HG02763 (cell line): ENCODE measurements around the gene LCNL1.

Source experiments
- ATAC-seq: cut with Tn5 transposase; IDR thresholded peaks from one replicate; pipeline ENCODE4 v1.9.1; 2021; ENCODE audit warnings: mild to moderate bottlenecking, moderate library complexity; ENCODE audit not compliant: unreplicated experiment

The LCNL1 gene

DNA sequence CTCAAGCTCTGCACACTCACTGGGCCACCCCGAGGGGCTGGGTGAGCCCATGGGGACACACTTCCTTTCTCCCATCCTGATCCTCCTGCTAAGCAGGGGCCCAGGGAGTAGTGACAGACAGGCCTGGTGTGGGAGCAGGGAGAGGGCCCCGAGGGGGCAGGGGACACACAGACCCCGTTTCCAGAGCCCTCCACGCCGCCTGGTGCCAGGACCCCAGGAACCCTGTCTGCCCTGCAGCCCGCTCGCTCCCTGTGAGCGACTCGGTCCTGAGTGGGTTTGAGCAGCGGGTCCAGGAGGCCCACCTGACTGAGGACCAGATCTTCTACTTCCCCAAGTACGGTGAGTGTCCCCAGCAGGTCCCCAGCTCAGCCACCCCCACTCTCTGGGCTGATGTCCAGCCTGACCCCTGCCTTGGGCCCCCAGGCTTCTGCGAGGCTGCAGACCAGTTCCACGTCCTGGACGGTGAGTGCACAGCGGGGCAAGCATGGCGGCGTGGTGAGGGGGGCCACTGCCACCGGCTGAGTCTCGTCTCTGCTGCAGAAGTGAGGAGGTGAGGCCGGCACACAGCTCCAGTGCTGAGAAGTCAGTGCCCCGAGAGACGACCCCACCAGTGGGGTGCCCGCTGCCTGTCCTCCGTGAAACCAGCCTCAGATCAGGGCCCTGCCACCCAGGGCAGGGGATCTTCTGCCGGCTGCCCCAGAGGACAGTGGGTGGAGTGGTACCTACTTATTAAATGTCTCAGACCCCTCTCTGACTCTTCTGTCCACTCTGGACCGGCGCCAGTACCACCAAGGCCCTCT is 36.4 kb upstream of the LCNL1 start:
- no peak for ATAC-seq

DNA sequence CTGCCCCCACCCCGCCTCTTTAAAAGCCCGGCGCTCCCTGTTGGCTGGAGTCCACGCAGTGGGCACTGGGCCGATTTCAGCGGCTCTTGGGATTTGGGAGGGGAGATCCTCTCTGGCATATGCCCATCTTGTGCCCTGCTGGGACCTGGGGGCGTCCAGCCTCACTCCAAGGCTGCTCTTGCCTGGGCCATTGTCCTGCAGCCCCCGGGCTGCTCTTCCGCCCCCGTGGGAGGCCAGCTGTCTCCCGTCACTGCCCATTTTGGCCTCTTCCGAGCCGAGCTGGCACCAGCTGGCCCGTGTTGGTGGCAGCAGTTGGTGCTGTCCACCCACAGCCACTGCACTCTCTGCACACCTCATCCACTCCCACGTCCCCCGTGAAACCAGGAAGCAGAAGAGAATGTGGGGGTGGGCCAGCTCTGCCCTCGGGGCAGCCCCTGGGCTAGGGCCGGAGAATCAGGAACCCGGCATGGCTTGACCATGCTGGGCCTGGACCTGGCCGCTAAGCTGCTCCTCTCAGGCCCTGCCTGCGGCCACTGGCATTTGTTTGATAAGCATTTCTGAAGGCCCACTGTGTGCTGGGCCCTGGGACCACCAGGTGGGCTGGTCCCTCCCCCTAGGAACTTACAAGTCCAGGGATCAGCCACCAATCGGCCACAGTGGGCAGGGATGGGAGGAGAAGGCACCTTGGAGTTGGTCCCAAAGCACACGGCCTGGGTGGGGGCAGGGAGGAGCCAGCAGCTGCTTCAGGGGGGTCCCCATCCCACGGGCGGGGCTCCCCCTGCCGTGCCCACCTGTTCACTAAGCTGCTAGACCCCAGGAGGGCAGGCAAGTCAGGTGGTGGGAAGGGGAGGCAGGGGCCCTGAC is 35.5 kb upstream of the LCNL1 start:
- ATAC-seq, result no peak

DNA sequence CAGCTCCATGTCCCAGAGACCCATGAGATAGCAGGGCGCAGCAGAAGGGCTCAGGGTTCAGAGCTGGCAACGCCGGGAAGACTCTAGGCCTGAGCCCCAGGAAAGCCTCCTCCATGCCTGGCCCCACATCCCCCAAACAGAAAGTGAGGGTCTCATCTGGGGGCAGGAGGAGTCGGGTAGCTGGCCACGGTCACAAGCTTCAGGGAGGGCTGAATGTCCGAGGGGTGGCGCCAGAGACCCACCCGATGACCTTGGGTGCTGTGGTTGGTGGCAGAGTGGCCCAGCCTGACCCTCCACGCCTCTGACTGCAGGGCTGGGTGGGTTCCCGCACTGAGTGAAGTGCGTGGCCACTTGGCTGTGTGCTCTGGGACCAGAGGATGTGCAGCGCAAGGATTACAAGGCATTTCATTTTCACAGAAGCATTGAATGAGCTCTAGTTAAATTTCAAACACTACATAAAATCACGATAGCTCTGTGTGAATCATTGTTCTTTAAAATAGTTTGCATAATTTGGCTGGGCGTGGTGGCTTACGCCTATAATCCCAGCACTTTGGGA is 34.8 kb upstream of the LCNL1 start:
- ATAC-seq, result no peak

DNA sequence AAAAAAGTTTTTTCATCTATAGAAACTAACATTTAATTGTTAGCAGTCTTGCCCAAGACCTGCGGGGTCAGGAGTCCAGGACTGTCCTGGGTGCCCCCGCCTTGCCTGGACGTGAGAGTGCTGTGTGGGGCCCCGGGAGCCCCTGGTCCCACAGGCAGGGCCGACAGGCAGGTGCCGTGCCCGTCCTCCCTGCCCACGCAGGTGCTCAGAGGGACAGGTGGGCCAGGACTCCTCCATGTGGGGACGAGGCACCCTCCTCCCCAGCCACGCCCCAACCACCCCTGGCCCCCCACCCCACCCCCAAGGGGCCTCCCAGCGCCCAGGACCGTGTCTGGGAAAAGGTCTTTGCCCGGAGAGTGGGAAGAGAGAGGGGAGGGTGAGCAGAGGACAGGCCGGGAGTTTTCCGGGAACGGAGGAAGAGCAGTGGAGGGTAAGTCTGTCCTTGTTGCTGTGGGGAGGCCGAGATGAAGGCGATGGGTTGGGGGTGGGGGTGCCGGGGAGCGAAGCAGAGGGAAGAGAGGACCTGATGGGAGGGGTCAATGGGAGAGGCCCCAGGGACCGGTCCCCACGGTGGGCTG is 33.5 kb upstream of the LCNL1 start:
- ATAC-seq, result no peak

DNA sequence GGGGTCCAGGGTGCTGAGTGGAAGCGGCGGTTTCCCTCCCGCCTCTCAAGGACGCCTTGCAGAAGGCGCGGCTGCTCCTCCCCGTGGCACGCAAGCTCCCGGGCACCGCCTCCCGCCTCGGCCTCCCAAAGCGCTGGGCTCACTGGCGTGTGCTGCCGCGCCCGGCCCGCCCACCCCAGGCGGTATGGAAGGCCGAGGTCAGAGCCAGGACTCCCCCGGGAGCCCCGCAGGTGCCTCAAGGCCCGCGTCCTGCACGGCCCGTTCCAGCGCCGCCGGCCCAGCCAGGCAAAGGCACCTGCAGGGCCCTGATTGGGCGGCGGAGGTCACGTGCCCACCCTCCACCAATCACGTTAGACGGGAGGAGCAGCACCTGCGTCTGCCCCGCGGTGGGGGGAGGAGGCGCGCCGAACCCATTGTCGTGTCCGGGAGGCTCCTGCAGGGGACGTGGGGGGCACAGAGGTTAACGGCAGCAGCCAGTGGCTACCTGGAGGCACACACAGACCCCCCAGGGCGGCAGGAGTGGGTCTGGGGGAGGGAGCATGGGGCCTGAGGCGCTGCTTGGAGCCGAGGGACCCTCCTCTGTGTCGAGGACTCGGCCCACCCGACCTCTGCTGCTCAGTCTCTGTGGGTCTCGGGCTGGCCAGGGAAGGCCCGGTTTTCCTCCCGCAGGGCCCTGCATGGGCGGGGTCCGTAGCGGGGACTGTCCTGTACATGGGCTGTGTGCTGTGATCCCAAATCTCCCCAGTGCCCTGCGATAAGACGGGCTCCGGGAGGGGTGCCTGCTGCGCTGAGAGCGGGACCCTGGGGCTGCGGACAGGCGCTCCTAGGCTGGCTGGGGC is 32.8 kb upstream of the LCNL1 start:
- peak; percentile 79 for ATAC-seq

DNA sequence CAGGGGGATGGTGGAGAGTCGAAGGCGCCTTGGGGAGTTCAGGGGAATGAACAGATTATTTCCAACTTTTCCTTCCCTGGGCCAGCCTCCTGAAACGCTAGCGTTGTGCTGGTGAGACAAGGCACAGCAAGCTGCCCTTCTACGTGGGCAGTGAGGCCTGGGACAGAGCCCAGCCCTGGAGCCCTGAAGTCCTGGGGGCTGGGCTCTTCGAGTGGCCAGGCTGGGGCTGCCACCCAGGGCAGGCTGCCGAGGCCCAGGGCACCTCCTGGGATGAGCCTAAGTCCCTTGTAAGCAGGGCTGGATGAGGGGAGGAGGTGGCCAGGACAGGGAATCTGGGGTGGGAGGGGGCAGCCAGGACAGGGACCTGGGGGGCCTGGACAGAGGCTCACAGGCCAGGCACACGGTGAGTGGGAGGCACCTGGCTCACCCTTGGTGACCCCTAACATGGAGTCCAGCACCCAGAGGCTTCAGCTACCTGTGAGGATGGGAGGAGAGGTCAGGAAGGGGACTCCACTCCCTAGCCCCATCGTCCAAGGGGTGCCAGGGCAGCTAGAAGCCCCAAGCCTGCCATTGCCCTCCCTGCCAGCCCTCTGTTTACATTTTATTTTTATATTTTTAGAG is 32.0 kb upstream of the LCNL1 start:
- no peak for ATAC-seq

DNA sequence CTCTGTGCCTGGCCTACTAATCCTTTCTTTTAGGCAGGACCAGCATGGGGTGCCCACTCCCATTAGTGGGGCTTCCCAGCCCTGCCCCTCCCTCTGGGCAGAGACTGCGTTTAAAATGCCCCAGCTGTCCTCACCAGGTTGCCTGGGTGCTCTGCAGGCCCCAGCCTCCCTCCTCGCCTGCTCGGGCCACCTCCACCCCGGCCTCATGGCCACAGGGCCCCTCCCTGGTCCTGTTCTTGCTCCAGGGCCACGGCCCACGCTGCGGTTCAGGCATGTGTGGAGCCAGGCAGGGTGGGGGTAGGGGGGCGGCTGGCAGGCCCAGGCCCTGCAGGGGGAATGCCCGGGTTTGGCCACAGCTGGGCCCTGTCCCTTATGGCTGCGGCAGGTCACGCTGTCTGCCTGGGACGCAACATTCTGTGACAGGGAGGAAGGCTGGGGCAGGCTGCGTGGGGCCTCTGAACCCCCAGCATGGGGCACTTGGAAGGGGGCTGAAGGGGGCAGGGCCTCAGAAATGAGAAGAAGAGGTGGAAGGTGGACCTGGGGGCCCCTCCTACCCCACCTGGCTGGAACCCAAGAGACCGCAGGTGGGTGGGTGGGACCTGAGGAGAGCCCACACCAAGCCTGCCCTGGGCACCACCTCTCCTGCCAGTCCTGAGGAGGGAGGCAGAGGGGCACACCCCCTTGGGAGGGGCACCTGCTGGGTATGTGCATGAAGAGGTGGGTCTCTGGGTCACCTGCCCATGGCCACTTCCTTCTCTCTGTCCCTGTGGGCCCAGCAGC is 31.1 kb upstream of the LCNL1 start, which contains the start of gene LCN12:
Gene LCN12 (plus strand): TSS at position 733 of the 780 bp plus-strand sequence. CDS start 55 bp downstream, outside the sequence.
- no peak for ATAC-seq

DNA sequence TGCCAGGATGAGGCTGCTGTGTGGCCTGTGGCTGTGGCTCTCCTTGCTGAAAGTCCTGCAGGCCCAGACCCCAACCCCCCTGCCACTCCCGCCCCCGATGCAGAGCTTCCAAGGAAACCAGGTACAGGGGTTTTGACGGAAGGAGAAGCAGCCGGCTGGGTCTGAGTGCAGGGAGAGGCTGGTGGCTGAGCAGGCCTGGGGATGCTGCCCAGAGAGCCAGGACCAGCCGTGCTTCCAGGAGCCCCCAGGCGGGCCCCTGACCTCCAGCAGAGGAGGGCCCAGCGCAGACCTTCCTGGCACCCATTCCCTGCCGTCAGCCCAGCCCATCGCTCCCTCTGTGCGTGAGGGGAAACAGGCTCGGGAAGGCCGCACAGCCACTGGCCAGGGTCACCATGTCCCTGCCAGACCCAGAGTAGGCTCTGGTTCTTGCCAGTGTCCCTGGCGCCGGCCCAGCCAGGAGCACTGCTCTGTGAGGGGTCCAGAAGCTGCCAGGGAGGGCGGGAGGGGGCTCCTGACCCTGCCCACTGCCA is 30.4 kb upstream of the LCNL1 start:
- ATAC-seq, result no peak

DNA sequence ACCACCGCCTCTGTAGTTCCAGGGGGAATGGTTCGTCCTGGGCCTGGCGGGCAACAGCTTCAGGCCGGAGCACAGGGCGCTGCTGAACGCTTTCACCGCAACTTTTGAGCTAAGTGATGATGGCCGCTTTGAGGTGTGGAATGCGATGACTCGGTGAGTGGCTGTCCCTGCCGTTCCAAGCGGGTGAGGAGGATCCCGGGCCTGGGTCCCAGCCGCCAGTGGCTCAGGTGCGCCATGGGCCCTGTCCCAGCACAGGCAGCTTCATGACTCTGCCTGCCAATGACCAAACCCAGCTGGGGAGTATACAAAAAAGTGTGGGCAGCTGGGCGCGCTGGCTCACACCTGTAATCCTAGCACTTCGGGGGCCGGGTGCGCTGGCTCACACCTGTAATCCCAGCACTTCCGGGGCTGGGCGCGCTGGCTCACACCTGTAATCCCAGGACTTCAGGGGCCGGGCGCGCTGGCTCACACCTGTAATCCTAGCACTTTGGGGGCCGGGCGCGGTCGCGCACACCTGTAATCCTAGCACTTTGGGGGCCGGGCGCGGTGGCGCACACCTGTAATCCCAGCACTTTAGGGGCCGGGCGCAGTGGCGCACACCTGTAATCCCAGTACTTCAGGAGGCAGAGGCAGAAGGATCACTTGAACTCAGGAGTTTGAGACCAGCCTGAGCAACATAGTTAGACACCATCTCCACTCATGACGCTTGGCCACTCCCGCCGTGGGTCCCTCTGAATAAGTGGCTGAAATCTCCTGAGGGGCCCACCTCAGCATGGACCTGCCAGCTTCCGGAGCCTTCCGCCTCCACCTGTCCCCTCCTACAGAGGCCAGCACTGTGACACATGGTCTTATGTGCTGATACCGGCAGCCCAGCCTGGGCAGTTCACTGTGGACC is 29.7 kb upstream of the LCNL1 start:
- ATAC-seq, result no peak

DNA sequence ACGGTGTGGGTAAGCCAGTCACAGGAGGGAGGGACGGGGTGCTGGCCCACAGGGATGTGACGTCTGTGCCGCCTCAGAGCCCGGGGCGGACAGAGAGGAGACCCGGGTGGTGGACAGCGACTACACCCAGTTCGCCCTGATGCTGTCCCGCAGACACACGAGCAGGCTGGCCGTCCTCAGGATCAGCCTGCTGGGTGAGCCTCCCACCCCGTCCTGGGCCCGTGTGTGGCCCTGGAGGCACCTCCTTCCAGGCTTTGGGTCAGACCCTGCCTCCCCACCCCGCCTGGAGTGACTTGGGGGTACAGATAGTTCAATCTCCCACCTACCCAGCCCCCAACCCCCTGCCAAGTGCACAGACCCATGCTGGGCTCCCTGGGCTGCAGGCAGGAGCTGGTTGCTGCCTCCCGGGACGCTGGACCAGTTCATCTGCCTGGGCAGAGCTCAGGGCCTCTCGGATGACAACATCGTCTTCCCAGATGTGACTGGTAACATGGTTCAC is 29.0 kb upstream of the LCNL1 start:
- no peak for ATAC-seq

DNA sequence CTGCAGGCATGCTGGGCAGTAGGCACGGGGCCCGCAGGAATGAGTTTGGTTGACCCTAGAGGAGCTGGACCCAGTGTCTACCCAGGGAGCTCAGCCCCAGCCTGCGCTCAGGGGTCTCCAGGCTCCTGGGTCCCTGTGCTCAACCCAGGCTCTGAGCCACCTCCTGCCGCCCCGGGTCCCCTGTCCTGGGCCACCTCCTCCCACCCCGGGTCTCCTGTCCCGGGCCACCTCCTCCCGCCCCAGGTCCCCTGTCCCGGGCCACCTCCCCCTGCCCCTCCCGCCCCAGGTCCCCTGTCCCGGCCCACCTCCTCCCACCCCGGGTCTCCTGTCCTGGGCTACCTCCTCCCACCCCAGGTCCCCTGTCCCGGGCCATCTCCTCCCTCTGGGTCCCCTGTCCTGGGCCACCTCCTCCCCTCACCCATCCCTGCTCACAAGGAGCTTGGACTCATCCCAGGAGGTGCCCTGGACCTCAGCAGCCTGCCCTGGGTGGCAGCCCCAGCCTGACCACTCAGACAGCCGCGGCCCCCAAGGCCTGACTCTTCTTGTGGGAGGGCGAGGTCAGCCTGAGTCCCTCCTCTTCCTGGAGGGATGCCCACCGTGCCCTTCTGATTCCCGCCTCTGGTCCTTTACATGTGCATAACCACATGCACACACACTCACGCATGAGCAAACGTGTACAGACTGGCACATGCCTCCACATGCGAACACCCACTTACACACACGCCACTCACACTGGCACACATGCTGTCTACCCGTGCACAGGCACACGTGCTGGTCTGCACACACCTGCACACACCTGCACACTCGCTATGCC is 28.3 kb upstream of the LCNL1 start:
- ATAC-seq, result no peak

DNA sequence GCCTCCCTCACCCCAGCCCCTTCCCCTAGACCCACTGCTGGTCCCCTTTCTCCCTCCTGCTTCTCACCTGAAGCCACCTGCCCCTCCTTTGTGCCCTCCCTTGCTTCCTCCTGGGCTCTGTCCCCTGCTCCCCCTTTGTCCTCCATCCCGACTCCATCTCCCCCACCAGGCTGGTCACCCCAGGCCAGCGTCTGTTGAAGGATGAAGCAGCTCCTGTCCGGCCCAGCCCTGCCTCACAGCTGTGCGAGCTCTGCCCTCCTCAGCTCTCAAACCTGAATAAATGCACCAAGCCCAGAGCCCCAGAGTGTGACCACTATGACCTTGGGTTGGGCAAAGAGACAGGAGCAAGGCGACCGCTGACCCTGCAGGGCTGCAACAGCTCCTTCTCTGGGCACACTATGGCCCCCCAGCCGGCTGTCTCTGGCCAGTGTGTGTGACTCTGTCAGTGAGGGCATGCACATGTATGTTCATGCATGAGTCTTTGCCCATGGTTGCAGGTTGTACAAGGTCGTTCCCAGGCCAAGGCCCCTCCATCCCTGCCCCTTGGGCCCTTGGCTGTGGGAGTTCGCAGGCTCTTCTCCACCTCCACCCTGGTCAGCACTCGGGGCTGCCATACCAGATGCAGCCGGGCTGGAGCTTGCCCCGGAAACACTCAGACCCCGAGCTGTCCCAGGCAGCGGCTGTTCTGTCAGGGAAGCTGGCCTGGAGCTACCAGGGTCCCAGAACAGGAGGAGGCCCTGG is 27.4 kb upstream of the LCNL1 start:
- ATAC-seq, result no peak

DNA sequence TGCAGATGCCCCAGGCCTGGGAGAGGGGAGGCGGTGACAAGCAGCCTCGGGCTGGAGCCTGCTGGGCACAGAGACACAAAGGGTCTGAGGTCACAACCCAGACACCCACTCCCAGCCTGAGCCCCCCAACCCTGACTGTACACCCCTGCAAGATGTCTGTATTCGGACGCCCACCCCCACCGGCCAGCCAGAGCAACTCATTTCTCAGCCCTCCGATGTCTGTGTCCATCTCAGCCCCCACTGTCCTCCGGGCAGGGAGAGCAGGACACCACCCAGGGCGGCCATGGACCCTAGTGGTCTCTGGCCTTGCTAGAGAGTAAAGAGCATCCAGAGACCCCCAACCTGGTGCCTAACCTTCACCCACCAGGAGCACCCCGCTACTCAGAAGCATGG is 26.9 kb upstream of the LCNL1 start:
- no peak for ATAC-seq

DNA sequence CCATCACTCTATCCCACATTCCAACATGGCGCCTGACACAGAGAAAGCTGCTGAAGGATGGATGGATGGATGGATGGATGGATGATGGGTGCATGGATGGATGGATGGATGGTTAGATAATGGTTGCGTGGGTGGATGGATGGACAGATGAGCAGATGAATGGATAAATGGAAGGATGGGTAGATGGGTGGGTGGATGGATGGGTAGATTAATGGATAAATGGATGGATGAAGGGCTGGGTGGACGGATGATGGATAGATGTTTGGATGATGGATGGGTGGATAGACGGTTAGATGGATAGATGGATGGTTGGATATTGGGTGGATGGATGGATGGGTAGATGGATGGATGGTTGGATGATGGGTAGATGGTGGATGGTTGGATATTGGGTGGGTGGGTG is 26.2 kb upstream of the LCNL1 start:
- ATAC-seq, result no peak

DNA sequence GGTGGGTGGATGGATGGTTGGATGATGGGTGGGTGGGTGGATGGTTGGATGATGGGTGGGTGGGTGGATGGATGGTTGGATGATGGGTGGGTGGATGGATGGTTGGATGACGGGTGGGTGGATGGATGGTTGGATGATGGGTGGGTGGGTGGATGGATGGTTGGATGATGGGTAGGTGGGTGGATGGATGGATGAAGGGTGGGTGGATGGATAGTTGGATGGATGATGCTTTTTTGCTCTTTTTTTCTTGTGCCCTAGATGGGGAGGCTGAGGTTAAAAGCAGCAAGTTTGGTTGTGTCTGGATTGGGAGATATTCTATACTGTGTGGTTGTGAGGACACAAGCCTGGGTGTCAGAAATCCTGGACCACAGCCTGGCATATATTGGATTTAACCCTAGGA is 25.3 kb upstream of the LCNL1 start:
- ATAC-seq, result no peak

DNA sequence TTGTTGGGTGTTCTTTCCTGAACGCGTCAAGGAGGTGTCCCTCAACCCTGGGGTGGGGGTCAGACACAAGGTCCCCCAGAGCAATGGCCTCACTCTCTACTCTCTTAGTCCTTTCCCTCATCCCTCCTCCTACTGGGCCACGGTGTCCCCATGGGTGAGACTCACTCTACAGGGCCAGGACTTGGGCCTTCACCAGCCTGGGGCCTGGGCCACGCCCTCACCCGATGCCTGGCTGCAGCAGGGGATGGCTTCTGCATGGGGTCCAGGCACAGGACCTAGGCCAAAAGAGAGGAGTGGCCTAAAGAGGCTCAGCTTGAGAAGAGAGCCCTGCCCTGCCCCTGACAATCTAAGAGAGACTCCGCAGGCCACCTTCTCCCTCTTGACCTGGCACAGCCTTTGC is 24.9 kb upstream of the LCNL1 start:
- no peak for ATAC-seq
